GM20431 (cell line): ENCODE results near the gene OR14A16.

Source experiments
- in situ Hi-C: fragments of 300-500 bp; cut with MseI, MboI; formaldehyde crosslinking; loops from one replicate; pipeline ENCODE4 v1.15.0; 2020; ENCODE audit warnings: low sequenced_read_pairs; ENCODE audit not compliant: unreplicated experiment

OR14A16 gene, protein sequence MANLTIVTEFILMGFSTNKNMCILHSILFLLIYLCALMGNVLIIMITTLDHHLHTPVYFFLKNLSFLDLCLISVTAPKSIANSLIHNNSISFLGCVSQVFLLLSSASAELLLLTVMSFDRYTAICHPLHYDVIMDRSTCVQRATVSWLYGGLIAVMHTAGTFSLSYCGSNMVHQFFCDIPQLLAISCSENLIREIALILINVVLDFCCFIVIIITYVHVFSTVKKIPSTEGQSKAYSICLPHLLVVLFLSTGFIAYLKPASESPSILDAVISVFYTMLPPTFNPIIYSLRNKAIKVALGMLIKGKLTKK

DNA sequence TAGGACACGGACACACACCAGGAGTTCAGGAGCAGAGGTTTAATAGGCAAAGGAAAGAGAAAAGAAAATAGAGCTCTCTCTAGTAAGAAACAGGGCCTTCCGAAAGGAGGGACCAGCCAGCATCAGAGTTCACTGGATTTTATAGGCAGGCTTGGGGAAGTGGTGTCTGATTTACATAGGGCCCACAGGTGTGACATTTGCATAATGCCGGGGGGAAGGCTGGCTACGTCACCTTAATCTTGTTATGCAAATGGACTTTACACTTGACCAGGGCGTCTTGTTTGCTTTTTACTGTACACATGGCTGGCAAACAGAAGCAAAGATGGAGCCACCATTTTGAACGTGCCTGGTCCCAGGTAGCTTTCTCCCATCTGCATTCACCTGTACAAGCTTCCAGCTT is at the start of gene OR14A16:
Gene OR14A16 (minus strand): TSS at position 97 of the 400 bp plus-strand sequence. CDS start 8,390 bp downstream, outside the sequence.
- in situ Hi-C loops, result no loop called here

DNA sequence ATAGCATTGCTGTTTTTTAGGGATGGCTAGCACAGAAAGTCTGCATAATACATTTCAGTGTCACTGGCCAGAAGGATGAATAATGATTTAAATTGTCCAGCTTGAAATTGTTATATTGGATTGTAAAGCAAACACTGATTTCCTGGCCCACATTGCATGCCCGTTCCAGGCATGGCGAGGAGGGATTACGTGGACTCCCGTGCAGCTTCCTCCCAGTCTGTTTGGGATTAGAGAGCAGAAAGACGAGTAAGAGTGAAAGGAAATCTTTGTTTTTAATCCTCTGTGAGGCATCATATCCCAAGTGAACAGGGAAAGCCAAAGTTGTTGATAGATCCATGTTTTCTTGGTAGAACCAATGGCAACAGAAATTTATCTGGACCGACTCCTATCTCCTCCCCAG is 41.5 kb upstream of the OR14A16 start:
- in situ Hi-C loops, result no loop called here

DNA sequence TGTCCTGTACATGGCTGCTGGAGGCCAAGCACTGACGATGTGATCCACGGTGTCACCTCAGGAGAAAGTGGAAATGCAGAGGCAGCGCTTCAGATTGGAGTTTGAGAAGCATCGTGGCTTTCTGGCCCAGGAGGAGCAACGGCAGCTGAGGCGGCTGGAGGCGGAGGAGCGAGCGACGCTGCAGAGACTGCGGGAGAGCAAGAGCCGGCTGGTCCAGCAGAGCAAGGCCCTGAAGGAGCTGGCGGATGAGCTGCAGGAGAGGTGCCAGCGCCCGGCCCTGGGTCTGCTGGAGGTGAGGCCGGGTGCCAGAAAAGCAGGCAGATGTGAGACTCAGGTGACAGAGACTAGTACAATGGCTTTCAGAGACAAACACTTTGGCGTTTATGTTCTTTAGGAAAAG is 40.7 kb upstream of the OR14A16 start:
- in situ Hi-C loops, result no loop called here

DNA sequence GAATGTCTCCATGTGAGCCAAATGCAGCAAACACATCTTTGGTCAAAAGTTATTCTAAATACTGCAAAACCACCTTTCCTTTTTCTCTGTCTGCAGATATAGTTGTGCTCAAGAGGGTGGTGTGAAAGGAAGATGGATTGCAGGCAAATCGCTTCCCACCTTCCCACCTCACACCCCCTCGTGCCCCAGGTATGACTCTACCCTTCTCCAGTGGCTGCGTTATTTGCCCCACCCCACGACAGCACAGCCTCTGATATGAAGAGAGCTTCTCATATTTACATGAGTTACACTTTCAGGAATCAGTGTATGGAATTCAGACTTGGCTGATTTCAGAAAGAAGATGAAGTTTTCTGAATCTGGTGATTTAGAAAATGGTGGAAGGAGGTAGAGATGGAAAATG is 38.8 kb upstream of the OR14A16 start:
- in situ Hi-C loops, result no loop called here

DNA sequence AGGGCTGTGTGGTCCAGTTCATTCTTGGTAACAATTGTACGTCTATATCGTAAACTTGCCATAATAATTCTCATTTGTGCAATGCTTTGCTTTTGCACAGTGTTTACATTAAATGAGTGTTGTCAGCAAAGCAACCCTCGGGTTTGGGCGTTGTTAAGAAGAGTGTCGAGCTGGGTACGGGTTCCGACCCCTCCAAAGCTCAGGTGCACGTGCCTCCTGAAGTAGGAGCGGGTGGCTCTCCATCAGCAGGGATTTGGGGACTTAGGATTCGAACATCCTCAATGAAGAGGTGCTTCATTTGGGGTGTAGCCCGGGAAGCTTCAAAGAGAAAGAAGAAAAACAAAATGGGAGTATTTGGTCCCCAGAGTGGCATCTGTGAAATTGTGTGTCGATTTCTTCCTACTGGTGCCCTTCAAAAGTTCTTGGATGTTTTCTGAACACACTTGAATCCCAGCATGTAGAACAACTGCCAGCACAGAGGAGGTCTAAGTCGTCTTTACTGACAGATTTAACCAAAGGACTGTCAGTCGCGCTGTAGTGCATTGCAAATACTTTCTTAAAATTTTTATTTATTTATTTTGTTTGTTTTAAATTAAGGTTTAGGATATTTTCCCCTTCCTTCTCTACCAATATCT is 34.2 kb upstream of the OR14A16 start:
- in situ Hi-C loops, result no loop called here

DNA sequence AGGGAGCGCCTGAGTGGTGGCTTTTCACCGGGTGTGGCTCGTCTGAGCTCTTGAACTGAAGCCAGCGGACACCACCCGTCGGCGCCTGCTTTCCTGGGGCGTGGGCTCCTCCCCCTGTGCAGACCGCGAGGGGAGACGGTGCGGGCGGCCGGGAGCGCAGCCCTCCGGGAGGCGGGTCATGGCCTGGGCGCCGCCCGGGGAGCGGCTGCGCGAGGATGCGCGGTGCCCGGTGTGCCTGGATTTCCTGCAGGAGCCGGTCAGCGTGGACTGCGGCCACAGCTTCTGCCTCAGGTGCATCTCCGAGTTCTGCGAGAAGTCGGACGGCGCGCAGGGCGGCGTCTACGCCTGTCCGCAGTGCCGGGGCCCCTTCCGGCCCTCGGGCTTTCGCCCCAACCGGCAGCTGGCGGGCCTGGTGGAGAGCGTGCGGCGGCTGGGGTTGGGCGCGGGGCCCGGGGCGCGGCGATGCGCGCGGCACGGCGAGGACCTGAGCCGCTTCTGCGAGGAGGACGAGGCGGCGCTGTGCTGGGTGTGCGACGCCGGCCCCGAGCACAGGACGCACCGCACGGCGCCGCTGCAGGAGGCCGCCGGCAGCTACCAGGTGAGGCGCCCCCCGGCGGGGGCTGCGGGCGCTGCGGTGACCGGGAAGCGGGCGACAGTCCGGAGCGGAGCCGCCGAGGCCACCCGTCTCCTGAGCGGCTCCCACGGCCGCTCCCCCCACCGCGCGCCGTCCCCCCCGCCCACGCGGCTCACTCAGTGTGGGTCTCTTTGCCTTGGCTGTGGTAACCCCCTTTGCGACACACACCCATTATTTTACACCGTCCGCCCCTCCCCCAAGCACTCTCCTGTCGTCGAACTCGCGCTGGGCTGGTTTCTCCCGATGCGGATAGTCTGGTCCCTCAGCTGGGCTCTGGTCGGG is 33.4 kb upstream of the OR14A16 start, which contains the start of gene TRIM58:
Gene TRIM58 (plus strand): TSS at position 119 of the 916 bp plus-strand sequence. CDS start 60 bp downstream, at position 179.
- in situ Hi-C loops, result no loop called here

DNA sequence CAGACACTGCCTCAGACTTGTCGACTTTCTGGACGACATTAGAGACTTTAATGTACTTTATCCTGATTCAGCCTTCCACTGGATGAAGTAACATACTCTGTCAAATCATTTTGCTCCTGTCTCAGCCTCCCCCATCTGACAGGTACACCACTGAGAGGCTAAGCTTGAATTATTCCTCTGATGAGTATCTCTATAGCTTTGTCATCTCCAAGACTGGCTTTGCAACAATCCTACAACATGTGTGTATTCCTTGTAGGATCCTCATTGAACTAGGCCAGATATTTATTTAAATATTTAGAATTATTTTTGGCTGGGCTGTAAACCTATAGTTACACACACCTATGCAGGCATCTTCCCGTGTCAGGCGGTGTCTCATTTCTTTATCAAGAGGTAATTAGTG is 32.0 kb upstream of the OR14A16 start:
- in situ Hi-C loops, result no loop called here

DNA sequence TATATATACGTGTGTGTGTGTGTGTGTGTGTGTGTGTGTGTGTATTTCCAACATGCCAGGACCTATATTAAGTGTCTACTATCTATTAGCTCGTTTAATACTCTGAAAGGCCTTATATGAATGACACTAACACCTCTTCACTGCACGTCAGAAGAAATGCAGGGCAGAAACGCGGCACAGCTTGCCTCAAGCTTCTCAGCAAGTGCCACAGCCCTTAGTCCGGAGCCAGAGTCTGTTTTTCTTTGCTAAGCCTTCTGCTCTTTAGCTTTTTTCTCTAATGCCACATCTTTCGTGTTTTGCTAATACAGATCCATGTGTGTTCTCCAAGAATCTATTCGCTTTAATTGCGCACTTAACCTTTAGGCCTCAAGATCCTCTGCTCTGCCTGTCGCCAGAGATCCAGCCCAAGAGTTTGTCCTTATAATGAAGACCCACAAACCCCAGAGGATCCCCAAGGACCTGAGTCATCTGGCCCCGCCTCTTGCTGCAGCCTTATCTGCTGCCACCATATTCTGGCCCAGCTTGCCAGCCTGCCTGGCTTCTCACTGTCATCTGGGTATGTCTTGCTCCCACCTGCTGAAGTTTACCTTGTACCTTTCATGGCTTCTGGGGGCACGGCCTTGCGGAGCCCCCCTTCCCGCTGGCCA is 31.1 kb upstream of the OR14A16 start:
- in situ Hi-C loops, result no loop called here

DNA sequence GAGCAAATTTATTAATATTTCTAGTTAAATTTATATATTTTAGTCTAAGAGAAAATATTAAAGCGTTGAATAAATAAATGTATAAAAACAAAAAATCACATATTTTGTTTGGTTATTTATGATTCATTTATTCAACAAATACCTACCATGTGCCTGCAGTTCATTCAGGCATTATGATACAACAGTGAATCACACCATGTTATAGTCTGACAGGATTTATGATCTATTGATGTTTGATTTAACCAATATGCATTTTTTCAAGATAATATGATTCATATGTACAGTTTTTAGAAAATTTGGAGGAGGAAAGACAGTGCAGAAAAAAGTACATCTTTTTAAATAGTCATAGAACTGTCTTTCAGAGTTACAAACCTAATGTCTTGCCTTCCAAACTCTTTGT is 25.7 kb upstream of the OR14A16 start:
- in situ Hi-C loops, result no loop called here

DNA sequence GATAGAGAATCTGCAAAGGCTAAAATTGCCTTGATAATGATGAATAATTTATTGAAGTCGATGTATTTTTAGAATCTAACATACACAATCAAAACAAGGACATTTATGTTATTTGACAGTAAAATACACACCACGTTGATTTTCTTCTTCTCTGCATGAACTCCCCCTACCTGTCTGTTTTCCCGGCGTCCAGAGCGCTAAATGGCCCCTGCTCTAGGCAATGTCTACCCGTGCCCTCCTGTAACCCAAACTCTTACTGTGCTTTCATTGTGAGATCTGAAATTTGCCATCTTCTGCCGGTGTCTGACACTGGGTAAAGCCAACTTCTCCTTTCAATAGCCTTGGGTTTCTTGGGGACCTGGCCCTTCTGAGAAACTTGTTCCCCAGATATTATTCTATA is 24.4 kb upstream of the OR14A16 start:
- in situ Hi-C loops, result no loop called here

DNA sequence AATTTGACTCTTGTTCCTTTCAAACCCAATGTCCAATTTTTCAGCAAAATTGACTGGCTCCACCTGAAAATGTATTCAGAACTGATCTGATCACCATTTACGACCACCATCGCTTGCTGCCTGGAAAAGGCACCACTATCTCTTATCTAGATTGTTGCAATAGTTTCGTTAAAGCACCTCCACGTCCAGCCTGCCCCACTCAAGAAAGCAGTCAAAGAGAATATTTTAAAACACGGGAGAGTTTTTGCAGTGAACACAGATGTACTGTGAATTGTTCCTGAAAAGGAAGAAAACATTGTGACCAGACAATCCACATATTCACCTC is 21.7 kb upstream of the OR14A16 start:
- in situ Hi-C loops, result no loop called here

DNA sequence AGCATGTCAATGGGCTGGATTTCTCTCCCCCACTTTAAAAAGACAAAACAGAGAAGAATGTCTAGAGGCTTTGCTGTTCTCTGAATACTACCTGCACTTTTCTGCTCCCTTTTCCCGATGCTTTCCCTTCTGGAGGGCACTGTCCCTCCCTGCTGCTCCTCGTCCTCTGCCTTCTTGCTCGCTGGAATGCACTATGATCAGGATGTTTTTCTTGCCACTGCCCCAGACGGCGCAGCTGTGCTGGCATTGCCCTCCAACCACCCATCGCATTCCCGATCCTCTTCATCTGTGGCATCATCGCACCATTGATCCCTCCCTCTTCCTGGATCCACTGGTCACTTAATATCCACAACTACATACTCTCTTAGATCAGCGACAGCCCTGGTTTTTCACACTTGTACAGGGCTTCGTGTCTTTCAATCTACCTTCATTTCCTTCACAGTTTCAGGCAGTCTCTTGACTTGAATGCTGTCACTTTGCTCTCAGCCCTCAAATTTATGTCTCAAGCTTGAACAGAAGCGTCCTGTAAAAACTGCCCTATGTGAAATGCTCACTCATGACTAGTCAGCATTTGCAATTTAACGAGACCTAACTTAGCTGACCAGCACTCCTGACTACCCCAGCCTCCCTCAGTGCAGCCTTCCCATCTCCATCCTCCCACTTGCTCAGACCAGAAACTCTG is 21.2 kb upstream of the OR14A16 start:
- in situ Hi-C loops, result no loop called here

DNA sequence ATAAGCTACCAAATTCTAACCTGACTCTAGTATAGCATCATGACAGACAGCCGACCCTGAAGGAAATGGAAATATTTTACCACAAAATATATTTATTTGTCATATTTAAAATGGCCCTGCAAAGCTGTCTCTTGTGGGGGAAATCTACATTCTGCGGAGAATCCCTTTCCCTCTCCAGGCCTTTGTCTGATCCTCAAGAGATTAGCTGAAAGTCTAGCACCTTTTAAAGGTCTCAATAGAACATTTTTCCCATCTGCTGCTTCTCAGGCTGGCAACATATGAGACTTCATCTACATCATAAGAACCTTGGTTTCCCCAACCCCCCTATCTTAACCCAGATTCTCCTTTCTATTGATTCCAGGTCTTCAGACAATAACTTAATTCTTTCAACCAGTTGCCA is 19.5 kb upstream of the OR14A16 start:
- in situ Hi-C loops, result no loop called here

DNA sequence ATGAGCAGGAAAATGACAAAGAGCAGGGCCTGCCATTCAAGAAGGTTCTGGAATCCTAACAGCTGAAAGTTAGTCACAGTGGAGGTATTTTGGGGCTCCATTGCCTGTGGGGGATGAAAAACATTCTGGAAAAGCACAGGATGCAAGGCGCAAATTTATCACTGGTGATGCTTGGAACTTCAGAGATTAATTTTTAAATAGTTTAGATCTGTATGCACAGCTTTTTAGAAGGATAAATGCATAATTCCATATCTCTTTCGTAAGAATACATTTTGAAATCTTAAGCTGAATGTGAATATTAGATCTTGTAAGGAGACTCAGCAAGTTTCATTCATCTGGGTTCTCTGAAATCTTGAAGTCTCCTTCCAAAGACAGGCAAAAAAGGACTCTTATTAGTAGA is 17.9 kb upstream of the OR14A16 start, which contains the start of gene OR11L1:
Gene OR11L1 (minus strand): TSS at position 101 of the 400 bp plus-strand sequence. CDS start 0 bp downstream, at position 101.
- in situ Hi-C loops, result no loop called here

DNA sequence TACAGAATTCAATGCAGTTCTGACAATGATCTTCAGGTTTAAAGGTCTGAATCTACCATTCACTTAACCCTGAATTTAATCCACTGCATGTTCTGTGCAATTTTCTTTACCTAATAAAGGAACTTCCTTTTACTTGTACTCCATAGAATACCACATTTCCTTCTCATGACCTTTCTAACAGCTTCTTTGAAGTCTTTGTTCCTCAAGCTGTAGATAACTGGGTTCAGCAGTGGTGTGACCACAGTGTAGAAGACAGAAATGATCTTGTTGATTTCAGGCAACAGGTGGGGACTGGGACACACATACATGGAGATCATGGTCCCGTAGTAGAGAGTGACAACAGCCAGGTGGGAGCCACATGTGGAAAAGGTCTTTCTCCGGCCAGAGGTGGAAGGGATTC is 16.9 kb upstream of the OR14A16 start:
- in situ Hi-C loops, result no loop called here

DNA sequence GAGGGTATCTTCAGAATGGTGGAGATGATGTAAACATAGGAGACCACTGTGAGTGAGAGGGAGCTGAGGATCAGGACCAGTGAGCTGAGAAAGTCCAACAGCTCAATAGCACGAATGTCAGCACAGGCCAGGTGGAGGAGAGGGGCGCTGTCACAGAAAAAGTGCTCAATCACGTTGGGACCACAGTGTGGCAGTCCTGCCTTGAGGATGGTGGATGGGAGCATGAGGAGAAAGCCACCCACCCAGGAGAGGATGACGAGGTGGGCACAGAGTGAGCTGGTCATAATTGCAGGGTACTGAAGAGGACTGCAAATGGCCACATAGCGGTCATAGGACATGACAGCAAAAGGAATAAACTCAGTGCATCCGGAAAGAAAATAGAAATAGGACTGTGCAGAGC is 9.7 kb upstream of the OR14A16 start:
- in situ Hi-C loops, result no loop called here

DNA sequence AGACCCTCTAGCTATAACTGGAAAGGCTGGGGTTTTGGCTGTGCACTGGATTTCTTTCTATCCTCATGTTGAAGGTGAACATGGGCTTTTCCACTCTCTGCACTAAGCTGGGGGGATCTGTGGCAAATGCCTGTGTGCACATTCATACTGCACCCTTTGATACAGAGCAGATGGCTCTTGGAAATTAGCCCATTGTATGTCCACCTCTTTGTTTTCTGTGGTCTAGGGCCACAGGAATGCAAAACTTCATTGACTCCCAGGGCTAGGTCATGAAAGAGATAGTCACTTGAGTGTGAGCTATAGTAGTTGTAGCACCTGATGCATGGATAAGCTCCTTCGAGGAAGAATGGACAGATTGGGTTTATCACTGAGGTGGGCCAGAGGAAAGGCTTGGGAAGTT is 5.7 kb upstream of the OR14A16 start:
- in situ Hi-C loops, result no loop called here

DNA sequence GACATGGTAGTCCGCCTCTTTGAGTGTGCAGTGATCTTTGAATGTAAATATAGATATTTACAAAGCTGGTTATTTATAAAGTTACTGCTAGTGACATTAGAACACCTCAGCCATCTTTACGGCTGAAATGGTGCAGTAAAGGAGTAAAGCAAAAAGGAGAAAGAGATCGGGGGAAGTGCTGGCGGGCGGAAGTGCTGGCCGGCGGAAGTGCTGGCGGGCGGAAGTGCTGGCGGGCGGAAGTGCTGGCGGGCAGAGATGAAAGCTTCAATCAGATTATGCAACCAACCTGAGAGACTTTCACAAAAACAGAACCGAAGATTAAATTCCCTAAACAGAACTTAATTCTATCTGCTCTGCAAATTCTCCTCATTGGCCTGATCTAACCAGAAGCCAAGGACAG is 1.4 kb upstream of the OR14A16 start:
- in situ Hi-C loops, result no loop called here

DNA sequence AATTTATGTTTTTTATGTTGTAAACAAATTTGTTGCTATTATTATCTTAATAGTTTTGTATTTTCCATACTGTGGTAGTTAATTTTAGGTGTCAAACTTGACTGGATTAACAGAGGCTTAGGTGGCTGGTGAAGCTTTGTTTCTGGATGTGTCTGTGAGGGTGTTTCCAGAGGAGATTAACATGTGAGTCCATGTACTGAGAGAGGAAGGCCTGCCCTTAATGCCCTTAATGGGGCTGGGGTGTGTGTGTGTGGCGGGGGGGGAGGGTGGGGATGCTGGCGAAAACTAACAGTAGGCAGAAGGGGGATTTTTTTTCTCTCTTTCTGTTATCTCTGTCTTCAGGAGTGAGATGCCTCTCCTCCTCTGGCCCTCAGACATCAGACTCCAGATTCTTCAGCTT is 1.9 kb downstream of the OR14A16 start:
- in situ Hi-C loops, result no loop called here

DNA sequence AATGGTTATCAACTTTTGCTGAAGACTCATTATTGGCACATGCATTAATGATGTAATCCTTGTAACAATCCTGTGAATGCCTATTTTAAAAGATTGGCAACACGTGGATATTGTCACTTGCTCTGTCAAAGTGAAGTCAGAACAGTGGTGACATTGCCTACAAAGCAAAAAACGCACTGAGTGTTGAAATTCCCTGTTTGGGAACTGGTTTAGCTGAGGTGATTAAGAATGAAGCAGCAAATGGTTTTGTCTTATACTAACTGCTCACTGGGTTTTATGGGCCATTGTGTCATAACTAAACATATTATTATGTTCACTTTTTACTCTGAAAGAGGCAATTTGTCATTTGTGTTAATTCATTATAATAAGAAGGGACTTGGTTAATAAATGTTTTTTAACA is 11.3 kb downstream of the OR14A16 start:
- in situ Hi-C loops, result no loop called here
